DMS114 treated with DMSO at 0.1 percent for 48 hours (cell line): ENCODE measurements around the gene FRK.
"Not testable (repeated sequence)": the region's sequence is repeated elsewhere in the genome, so short reads cannot be mapped to it uniquely, and the experiment has no call there.

Experiments
- DNase-seq: peaks from one replicate; lab custom pipeline; 2025; ENCODE audit not compliant: unreplicated experiment; lab: John Stamatoyannopoulos, UW

FRK gene

DNA sequence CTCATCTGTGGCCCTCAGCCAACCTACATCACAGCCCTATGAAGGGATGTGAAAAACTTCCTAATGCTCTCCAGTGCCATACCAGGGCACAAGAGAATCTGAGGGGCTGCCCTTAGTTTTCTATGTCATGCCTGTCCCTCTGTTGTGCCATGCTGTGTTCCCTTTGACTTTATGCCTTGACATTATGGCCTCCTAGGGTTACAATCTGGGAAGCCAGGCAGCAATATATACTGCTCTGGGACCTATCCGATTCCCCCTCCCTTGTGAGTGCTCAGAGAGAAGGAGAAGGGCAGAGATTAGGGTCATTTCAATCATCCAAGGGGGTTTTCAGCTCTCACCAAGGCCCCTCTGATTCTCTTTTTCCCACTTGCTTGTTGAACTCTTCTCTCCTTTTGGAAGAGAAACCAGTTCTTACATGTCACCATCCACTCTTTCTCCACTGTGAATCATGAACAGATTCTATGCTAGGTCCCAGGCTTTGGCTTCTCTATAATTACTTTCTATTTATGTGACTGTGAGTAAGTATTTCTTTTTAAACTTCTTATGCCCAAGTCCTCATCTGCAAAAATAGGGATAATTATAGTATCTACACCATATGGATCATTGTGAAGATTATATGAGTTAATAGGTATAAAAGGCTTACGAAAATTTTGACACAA is 14.2 kb upstream of the FRK start:
- DNase-seq = no peak

DNA sequence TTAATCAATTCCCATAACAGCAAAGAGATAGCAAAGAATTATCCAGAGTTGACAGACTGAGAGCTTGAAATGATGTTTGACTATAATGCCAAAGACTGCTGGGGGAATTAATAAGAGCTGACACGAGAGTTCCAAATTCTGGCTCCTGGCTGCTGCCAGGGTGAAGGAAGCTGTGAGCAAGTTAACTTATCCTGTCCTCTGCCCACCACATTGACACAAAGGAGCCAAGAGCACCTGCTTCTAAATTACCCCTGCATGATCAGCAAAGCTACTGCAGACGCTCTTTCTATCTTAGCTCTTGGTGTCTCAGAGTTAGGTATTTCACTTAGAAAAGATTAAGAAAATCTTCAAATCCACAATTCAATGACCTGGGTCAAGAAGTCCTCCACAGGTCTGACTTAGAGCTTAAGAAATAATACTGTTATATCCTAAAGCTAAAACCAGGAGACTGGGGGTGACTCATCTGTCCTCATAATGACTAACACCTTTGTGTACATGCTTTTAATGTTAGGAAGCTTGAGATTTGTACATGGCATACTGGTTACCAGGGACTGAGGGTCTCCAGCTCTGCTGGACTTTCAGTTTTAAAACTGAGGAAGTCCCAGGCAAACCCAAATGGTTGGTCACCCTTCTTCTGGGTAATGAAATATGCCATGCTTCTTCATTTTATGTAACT is 13.2 kb upstream of the FRK start:
- DNase-seq = no peak

DNA sequence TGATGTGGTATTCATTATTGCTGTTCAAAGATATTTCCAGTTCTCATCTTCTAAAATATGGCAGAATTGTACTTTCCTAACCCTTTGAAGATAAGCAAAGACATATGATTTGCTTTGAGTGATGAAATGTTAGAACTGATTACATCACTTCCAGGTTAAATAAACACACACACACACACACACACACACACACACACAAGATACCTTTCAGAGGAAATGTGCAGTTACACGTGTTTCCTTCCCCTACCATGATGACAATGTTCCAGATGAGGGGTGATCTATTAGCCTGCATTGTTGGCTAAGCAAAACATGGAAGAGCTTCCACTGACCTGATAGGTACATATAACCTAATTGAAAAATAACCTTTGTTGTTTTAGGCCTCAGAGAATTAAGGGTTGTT is 11.7 kb upstream of the FRK start:
- no peak for DNase-seq

DNA sequence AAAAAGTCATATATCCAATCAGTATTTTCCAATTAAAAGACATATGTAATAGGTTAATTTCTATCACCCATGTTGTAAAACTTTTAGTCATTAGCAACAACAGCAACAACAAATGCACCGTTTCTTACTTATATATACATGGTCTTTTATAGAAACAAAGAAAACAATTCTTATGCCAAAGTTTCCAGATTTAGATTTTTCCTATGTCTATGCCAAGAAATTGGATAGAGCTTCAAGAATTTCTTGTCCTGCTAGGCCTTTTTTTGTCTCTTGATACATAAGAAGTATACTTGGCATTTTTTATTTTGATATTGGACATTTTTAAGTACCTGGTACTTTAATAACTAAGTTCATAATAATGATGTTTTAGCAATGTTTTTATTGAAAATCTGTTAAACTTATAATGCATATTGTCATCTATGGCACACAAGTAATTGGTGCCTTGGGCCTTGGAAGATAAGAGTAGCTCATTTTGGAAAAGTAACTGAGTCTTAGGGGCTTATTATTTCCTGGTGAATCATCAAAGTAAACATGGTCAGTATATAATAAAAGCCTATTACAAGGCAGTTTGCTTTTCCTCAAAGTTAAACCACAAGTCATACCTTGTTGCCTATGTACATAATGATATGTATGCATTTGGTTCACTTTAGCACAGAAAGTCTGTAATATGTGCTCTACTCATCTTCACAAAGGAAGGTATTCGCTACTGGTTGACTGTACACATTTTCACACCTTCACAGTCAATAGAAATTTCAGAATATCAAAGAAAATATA is 10.1 kb upstream of the FRK start:
- no peak for DNase-seq

DNA sequence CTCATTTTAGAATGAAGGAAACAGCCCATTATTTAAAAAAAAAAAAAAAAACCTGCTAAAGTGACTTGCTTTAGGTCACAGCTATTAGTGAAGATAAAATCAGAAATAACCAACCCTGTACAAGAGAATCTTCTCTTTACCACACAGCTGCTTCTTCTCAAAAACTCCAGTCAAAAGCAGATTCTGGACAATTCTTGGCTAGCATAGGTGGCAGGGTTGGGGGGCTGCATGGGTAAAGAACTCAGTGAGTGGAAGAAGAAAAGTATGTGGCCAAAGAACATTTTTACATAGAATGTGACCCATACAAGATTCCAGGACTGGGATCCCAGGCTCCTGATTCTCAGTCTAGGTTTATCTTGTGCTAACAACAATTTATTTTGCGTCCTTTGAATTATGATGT is 9.4 kb upstream of the FRK start:
- DNase-seq = no peak

DNA sequence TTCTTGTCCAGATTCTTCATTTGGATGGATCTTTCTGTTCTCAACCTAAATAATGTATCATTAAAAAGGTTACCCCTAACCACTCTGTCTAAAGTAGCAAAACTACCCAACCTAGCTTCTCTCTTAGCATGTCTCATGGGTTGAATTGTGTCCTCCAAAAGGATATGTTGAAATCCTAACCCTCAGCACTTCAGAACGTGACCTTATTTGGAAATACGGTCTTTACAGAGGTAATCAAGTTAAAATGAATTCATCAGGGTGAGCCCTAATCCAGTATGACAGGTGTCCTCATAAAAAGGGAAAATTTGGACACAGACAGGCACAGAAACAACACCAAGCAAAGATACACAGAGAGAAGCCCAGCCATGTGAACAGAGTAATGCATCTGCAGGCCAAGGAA is 6.1 kb upstream of the FRK start:
- no peak for DNase-seq

DNA sequence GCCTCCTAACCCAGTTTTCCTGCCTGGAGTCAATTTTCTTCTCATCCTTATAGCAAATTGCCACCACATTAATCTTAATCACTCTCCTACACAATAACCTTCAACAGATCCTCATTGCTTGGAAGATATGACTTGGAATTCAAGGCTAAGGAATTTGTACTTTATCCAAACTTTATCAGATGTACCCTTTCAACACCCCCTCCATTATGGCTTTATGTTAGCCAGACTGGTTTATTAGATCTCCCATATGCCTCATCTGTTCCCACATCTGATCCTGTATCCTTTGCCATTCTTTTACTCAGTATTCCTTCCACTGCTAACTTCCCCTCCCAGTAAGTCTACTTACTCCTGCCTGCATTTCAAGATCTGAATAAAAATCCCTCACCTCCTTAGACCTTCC is 4.0 kb upstream of the FRK start:
- no peak for DNase-seq

DNA sequence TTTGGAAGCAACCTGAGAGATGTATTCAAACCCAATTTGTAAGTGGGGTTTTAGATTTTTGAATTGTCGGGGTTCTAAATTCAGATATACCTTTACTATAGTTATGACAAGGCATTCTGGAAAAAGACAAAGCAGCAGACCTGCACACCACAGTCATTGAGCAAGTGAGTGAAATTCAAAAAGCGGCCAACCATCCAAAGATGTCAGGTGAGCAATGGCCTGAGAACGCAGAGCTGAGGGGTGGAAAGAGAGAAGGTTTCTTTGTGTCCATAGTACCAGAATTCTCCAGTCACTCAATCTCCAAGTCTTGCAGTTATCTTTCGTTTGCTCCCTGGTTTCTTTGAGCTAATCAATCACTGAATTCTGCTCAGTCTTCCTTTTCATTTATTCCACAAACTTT is 1.8 kb upstream of the FRK start:
- no peak for DNase-seq

DNA sequence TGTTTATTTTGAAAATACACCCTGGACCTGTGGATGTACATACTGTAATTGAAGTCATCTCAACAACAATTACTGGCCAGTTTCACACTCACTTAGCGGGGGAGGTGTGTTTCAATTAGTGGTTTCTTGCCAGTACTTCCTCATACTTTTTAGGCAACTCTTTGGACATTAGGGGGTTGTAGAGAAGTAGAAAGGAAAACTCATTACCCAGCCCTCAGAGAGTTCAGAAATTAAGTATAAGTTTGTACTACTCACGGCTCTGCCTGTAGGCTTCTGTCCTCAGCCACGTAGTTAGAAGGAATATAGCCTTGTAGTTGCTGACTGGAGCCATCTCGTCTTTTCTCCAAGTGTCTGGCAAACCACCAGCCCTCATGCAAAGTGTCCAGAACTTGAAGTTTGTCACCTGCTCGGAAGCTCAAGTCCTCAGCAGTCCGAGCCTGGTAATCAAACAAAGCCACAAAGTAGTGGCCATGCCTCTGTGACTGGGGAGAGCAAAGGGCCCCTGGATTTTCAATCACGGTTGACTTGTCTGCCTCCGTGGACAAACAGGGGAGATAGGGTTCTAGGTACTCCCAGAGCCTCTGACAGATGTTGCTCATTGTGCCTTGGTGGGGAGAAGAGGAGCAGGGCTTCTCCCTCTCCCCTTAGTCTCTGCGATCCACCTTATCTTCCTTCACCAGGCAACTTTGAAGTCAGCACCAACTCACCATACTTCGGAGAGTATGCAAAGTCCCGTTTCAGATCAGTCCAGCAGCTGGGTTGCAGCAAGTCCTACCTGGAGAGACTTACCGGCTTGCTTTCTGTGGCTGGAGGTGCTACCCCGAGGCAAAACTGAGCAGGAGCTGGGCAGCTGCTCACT is 749 bp downstream of the FRK start:
- DNase-seq = no peak

DNA sequence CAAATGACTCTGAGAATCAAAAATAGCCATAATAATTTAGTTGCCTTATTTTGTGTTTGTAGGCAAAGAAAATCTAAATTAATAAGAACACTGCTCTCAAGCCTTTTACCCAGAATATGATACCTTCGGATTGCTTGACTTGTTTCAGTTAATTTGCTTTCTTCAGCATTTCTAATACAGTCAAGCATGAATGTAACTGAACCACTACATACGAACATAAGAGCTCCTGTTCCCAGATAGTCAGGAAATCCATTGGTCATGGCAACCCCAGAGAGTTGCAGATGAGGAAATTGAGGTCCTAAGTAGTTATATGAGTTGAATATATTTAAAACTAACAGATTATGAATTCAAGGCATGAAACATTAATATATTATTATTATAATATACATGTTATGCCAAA is 2.9 kb downstream of the FRK start:
- DNase-seq = no peak

DNA sequence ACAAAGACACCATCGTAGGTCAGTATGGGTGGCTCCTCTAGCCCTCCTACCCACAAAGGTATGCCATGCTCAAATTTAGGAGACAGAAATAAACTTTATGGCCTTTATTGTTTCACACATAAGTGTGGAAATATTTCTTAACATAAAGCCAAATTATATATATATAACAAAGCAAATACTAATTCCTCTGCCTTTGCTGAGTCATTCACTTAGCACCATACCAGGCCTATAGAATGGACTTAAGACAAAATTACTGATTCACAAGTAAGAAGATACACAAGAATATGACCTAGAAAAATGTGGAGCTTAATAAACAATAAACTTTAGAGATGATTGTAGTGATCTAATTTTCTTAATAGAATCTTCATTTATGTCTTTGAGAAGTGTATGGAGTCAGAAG is 5.2 kb downstream of the FRK start:
- no peak for DNase-seq

DNA sequence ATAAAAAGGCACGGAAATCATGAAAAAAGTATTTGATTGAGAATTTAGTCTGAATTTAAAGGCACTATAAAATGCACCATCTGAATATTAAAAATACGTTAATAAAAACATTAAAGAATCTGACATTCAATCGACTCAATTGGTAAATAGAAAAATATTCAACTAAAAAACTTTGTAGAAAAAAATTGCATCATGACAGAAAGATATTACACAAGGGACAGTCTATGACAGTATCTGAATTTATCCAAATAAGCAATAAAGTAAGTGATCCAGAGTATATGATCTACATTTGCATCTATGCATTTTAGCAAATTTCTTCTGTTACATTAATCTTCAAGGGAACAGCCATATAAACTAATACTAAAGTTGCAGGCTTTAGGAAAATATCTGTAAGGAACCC is 9.4 kb downstream of the FRK start:
- no peak for DNase-seq

DNA sequence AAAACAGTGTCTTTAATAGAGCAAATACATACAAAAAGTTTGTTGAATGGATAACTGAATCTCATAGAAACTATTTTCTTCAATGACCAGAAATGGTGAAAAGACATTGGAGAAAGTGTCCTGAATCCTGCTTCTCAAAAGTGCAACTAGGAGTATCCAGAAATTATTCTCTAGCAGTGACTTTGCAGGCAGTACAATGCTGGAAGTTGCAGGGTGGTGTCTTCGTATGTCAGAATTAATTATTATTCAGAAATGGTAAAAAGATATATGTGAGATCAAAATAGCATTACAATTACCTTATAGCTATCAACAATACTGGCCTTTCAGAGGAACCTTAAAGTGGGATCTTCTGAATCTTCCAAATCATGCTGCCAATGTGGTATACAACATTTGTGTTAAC is 10.0 kb downstream of the FRK start:
- DNase-seq = no peak

DNA sequence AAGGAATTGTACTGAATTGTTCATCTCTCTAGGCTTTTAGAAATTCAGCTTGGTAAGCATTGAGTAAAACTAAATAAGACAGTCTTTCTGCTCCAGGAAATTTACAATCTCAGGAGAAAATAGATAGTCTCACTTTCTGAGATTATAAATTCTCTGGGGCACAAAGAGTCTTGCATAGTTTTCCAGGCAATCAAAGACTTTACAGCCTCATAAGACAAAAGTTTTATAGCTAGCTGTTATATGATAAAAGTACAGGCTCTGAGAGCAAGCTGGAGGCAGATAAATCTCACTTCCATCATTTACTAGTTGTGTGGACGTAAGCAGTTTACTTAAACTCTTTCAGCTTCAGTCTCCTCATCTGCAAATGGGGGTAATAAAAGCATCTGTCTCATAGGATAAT is 11.4 kb downstream of the FRK start:
- DNase-seq = no peak

DNA sequence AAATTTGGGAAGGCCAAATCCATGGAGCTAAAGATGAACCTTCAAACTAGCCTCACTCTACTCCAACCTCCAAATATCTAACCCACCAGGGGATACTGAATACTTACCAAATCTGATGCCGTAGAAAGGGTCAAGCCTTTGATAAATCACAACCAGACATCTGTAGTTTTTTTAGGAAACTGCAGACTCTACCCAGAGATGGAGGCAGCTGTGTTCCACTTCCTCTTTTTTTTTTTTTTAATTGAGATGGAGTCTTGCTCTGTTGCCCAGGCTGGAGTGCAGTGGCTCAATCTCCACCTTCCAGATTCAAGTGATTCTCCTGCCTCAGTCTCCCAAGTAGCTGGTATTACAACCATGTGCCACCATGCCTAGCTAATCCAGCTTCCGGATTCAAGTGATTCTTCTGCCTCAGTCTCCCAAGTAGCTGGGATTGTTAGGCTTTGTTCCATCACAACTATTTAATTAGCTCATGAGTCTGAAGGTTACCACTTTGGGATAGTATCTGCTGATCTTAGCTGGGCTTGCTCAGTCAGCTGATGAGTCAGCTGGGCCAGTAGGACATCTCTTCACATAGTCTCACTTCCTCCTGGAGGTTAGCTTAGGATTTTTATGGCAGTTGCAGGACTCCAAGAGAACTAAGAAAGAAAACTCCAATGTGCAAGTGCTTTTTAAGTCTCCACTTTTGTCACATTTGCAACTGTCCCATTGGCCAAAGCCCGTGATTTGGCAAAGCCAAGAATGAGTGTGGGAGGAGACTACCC is 13.3 kb downstream of the FRK start:
- no peak for DNase-seq

DNA sequence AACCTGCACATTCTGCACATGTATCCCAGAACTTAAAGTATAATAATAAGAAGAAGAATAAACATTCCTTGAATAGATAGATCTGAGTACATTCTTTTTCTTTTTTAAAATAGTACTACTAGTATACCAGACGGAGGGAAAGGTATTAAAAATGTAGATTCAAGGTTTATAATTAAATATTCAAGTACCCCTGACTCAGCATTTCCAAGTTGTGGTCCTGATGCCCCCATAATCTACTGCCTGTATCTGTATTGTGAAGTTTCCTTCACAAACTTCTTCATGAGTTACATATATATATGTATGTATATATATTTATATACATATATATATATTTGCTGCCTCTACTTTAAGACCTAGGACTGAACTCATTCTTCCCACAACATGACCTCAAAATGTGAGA is 14.0 kb downstream of the FRK start:
- no peak for DNase-seq

DNA sequence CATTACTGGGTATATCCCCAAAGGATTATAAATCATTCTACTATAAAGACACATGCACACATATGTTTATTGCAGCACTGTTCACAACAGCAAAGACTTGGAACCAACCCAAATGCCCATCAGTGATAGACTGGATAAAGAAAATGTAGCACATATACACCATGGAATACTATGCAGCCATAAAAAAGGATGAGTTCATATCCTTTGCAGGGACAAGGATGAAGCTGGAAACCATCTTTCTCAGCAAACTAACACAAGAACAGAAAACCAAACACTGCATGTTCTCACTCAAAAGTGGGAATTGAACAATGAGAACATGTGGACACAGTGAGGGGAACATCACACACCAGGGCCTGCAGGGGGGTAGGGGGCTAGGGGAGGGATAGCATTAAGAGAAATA is 14.4 kb downstream of the FRK start:
- not testable (repeated sequence) for DNase-seq

DNA sequence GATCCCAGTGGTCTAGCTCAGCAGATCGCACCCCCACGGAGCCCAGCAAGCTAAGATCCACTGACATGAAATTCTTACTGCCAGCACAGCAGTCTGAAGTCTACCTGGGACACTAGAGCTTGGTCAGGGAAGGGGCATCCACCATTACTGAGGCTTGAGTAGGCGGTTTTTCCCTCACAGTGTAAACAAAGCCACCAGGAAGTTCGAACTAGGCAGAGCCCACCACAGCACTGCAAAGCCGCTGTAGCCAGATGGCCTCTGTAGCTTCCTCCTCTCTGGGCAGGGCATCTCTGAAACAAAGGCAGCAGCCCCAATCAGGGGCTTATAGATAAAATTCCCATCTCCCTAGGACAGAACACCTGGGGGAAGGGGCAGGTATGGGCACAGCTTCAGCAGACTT is 18.8 kb downstream of the FRK start:
- DNase-seq = no peak

DNA sequence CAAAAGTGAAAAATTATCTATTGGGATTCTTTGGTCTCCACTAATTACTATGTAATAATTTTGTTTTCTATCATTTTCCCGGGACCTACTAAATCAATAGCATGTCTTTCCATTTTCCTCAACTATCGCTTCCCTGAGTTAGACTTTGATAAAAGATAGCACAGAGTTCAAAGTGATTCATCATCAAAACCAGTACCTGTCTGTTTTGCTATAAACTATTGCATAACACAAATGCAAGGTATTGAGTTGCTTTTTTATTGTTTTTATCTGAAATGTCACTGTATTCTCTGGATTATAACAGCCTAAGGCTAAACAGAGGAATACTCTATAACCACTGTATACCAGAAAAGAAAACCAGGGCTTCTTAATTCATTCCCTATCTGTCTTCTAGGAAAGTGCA is 19.7 kb downstream of the FRK start:
- DNase-seq = no peak

DNA sequence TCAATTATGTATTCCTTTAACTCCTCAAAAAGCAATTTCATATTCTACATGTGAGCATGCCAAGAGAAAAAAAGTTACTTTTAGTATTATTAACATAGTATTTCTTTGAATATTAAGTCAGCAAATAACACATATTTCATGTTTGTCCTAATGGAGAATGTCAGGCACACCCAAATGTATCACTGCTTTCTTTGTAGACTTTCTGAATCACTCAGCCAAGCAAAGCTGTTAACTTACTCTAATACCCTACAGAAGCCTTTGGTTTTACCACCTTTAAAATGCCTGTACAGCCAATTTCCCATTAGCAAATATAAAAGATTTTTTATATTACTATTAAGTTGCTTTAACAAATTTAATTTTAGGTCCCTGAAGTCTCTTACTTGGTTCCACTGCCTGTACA is 23.8 kb downstream of the FRK start:
- DNase-seq = no peak
